Natural killer cell (primary cell): ENCODE results near the gene INTS3. TPM values are rescaled to one million over a fixed set of nuclear protein-coding genes. Genes with fewer than 3 reads are reported as not detected.

Source experiments
- ATAC-seq, 3 donors: fragments of 150-1000 bp in 2 of 3; fragments of 200-7000 bp in 1 of 3; cut with Tn5 transposase; 1 replicate in 1 of 3; 2 replicates in 2 of 3; pipeline ENCODE4 v1.10.0; 2021; ENCODE audit warnings: mild to moderate bottlenecking in 2 of 3, moderate library complexity in 2 of 3
- DNase-seq, 2 donors: peaks; one replicate each; pipeline versions ENCODE4 v3.0.0 to v3.0.0-alpha.2; 2013 to 2021; ENCODE audit warnings: mixed read lengths in 1 of 2
- H3K27ac ChIP-seq: one replicate; pipeline ENCODE4 v1.5.1; 2013; ENCODE audit warnings: mild to moderate bottlenecking, low read length
- H3K27me3 ChIP-seq: one replicate; pipeline ENCODE4 v1.6.1; 2013; ENCODE audit warnings: low read length; ENCODE audit not compliant: control insufficient read depth, insufficient read depth
- H3K36me3 ChIP-seq: one replicate; pipeline ENCODE4 v1.6.1; 2013; ENCODE audit warnings: low read length; ENCODE audit not compliant: control insufficient read depth, insufficient read depth
- H3K4me1 ChIP-seq: one replicate; pipeline ENCODE4 v1.6.1; 2013; ENCODE audit warnings: low read length; ENCODE audit not compliant: control insufficient read depth, insufficient read depth
- H3K4me3 ChIP-seq: one replicate; pipeline ENCODE4 v1.5.1; 2013; ENCODE audit warnings: low read length
- H3K9me3 ChIP-seq: one replicate; pipeline ENCODE4 v1.6.1; 2013; ENCODE audit warnings: low read length; ENCODE audit not compliant: control insufficient read depth, insufficient read depth
- H3K27ac Mint-ChIP-seq, 2 donors: one replicate each; pipeline ENCODE4 v1.8.0; 2022; ENCODE audit warnings: mild to moderate bottlenecking in 2 of 2, mixed read lengths in 2 of 2, moderate library complexity in 1 of 2
- H3K27me3 Mint-ChIP-seq, 2 donors: one replicate each; pipeline ENCODE4 v1.8.0; 2022; ENCODE audit warnings: low read depth in 2 of 2, mixed read lengths in 2 of 2
- H3K36me3 Mint-ChIP-seq: one replicate; pipeline ENCODE4 v1.8.0; 2022; ENCODE audit warnings: mixed read lengths
- H3K4me1 Mint-ChIP-seq, 2 donors: one replicate each; pipeline ENCODE4 v1.8.0; 2022; ENCODE audit warnings: mixed read lengths in 2 of 2
- H3K4me3 Mint-ChIP-seq: one replicate; pipeline ENCODE4 v1.8.0; 2022; ENCODE audit warnings: mild to moderate bottlenecking, moderate library complexity, mixed read lengths
- H3K9me3 Mint-ChIP-seq, 2 donors: one replicate each; pipeline ENCODE4 v1.8.0; 2022; ENCODE audit warnings: mixed read lengths in 2 of 2
- WGBS: methylation state at CpG from one replicate; pipeline ENCODE4 v1.1.7; 2013; ENCODE audit warnings: missing lambda C conversion rate; ENCODE audit not compliant: insufficient coverage; 5-methylcytosine and 5-hydroxymethylcytosine counted together
- intact Hi-C: fragments of 100-400 bp; cut with micrococcal nuclease; formaldehyde crosslinking; loops from one replicate; pipeline ENCODE4 v1.14.2; 2022
- total RNA-seq, 4 donors: library from RNA; stranded (reverse); fragments of 120-200 nt in 1 of 4; gene quantifications; one replicate each; pipeline versions ENCODE4 v1.2.3 to v1.2.4, GENCODE V29; 2013 to 2022
- TF ChIP-seq, protein P1 (sequence below): fragments of 200-600 bp; IDR thresholded peaks from one replicate; pipeline ENCODE4 v1.8.0; 2022; ENCODE audit warnings: antibody characterized with exemption

The INTS3 gene
- total RNA-seq, 3 donors from 2014 or later (not counting 1 experiment from before 2014, with no cell fraction given), result 44.3 to 55.3 (median 44.5) TPM

DNA sequence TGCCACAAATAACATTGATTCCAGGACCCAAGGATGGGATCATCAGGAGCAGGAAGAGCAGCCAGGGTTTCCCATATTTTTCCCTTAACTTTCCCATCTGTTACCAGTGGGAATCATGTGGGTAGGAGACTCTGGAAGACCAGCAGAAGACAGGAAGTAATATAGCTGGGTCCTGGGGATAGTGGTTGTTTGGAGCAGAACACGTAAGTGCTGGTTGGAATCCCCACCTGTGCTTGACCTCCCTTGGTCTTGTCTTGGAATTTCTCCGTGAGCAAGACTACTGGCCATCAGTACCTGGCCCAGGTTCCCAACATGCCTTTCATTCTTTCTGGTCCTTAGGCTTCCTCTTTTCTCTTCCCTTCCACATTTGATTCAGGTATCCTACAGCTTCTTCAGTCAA lies 26.4 kb downstream of the INTS3 start:
- Histone ChIP-seq H3K27me3 (no peaks in the 10 kb centered on the region), H3K4me1 (no peaks in the 10 kb centered on the region), H3K9me3 (no peaks in the 10 kb centered on the region), H3K27ac (no peak overlapping the region), H3K36me3 (peaks cover 61% of the 10 kb centered on the region), H3K4me3 (no peak overlapping the region)
- H3K9me3 Mint-ChIP-seq, result no peaks in the 10 kb centered on the region
- no peaks in the 10 kb centered on the region for H3K27me3 Mint-ChIP-seq
- H3K36me3 Mint-ChIP-seq, result peaks cover 16% of the 10 kb centered on the region
- H3K4me3 Mint-ChIP-seq, result no peak overlapping the region
- WGBS, result 100% methylated on average over 2 of the region's 2 CpGs
- ATAC-seq (no peak), DNase-seq (no peak)
- no peak overlapping the region for H3K27ac Mint-ChIP-seq
- intact Hi-C loops, result no loop called here
- TF ChIP-seq, protein P1, sequence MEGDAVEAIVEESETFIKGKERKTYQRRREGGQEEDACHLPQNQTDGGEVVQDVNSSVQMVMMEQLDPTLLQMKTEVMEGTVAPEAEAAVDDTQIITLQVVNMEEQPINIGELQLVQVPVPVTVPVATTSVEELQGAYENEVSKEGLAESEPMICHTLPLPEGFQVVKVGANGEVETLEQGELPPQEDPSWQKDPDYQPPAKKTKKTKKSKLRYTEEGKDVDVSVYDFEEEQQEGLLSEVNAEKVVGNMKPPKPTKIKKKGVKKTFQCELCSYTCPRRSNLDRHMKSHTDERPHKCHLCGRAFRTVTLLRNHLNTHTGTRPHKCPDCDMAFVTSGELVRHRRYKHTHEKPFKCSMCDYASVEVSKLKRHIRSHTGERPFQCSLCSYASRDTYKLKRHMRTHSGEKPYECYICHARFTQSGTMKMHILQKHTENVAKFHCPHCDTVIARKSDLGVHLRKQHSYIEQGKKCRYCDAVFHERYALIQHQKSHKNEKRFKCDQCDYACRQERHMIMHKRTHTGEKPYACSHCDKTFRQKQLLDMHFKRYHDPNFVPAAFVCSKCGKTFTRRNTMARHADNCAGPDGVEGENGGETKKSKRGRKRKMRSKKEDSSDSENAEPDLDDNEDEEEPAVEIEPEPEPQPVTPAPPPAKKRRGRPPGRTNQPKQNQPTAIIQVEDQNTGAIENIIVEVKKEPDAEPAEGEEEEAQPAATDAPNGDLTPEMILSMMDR, result no peak
- H3K4me1 Mint-ChIP-seq, result peaks cover 4 to 6% of the 10 kb centered on the region in 2 donors

DNA sequence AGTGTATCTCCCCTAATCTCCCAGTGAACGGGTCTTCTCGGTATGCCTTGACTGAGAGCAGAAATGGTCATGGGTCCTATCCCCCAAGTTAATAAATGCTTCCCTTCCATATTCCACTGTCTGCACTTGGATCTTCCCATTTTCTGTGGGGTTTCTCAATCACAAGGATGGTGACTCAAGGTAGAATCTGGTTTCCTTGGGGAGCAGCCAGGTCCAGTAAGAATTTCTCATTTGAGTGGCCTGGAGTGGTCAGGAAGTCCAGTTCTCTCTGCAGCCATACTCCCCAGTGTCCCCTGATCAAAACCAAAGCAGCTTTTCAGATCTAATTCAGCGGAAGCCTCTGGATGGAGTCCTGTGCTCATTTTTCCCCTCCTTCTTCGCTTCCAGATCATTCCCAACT lies 32.6 kb downstream of the INTS3 start:
- no peaks in the 10 kb centered on the region for H3K9me3 Mint-ChIP-seq
- H3K4me3 ChIP-seq, result no peak overlapping the region
- H3K4me3 Mint-ChIP-seq, result no peak overlapping the region
- ATAC-seq, result no peak
- H3K9me3 ChIP-seq, result no peaks in the 10 kb centered on the region
- H3K27me3 ChIP-seq, result no peaks in the 10 kb centered on the region
- no peak for DNase-seq
- 100% methylated on average over 4 of the region's 4 CpGs for WGBS
- no peak overlapping the region for H3K27ac Mint-ChIP-seq
- TF ChIP-seq, protein P1, result no peak
- intact Hi-C loops, result no loop called here
- peaks cover 8% of the 10 kb centered on the region for H3K36me3 Mint-ChIP-seq
- H3K4me1 Mint-ChIP-seq, result no peaks in the 10 kb centered on the region
- H3K4me1 ChIP-seq, result no peaks in the 10 kb centered on the region
- no peaks in the 10 kb centered on the region for H3K27me3 Mint-ChIP-seq
- no peak overlapping the region for H3K27ac ChIP-seq
- peaks cover 55% of the 10 kb centered on the region for H3K36me3 ChIP-seq

DNA sequence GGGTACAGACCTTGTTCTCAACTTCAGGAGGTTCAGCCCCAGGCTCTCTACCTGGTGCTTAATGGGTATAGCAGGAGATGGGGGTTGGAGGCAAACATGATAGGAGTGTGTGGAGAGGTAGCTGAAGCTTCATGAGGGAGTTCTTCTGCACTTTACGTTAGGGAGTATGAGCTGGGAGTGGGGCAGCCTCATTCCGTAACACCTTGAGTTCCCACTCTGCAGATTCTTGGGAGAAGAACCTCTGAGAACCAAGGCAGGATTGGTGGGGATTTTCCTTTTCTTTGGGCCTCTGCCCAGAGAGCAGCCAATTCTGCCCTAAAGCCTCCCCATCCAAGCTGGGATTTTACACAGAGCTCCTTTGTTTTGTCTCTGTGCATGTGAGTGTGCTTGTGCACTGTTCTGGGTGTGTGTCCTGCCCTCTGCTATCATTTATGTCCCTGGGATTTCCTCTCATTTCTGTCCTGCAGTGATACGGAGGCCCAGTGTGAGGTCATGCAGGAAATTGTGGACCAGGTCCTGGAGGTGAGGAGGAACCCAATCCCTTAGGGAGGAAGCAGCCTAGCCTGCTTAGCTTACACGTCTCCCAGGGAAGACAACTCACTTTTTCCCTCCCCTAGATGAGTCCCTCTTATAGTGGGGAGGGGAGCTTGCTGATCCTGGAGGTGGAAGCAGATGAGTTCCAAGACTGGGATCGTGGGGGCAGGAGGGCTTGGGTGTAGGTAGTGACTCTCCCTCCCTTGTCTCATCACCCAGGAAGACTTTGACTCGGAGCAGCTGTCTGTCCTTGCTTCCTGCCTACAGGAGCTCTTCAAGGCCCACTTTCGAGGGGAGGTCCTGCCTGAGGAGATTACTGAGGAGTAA lies 35.7 kb downstream of the INTS3 start:
- intact Hi-C loops, result no loop called here
- Histone ChIP-seq H3K4me1 (no peaks in the 10 kb centered on the region), H3K4me3 (no peak overlapping the region), H3K9me3 (no peaks in the 10 kb centered on the region), H3K27me3 (no peaks in the 10 kb centered on the region), H3K36me3 (peaks cover 57% of the 10 kb centered on the region), H3K27ac (no peak overlapping the region)
- Mint-ChIP-seq H3K27ac (no peak overlapping the region), H3K36me3 (peaks cover 8% of the 10 kb centered on the region), H3K4me1 (no peaks in the 10 kb centered on the region), H3K27me3 (no peaks in the 10 kb centered on the region), H3K9me3 (no peaks in the 10 kb centered on the region), H3K4me3 (no peak overlapping the region)
- TF ChIP-seq, protein P1, result no peak
- WGBS, result 94% methylated on average over 4 of the region's 7 CpGs
- DNase-seq (no peak), ATAC-seq (no peak)
